Fibroblast of skin of right biceps (primary cell): ENCODE data around the gene SNX17.
A peak's percentile ranks its signal among the peaks of the same experiment; 100 is the strongest.
"Not testable (repeated sequence)": the region's sequence is repeated elsewhere in the genome, so short reads cannot be mapped to it uniquely, and the experiment has no call there.

ENCODE experiments used
- DNase-seq: peaks from one replicate; pipeline ENCODE4 v3.0.0-alpha.2; 2013

SNX17 gene

GRCh38 chr2:27370026-27370815 is at the start of gene SNX17, which contains the start of gene EIF2B4:
Gene SNX17, plus strand, starts transcription at chr2:27370616. Its CDS starts 128 bp downstream, at chr2:27370744.
Gene EIF2B4, minus strand, starts transcription at chr2:27370338. Its CDS starts 24 bp downstream, at chr2:27370314.
- peak; percentile 99 for DNase-seq

GRCh38 chr2:27320958-27321543 is 49.4 kb upstream of the SNX17 start:
- DNase-seq: peak; percentile 97

- no peak for DNase-seq
These were observed 48.1 kb upstream of the SNX17 start for GRCh38 chr2:27322301-27322765.

GRCh38 chr2:27322766-27323595 is 47.4 kb upstream of the SNX17 start, which contains the start of gene MPV17:
Gene MPV17, minus strand, starts transcription at chr2:27323097. Its CDS starts 580 bp downstream, at chr2:27322517.
- DNase-seq: peak; percentile 90

- DNase-seq: peak; percentile 15
These were observed 46.7 kb upstream of the SNX17 start for GRCh38 chr2:27323596-27324285.

- DNase-seq: no peak
These were observed 45.7 kb upstream of the SNX17 start for GRCh38 chr2:27324720-27325119.

- DNase-seq: no peak
These were observed 35.1 kb upstream of the SNX17 start for GRCh38 chr2:27335311-27335710.

- no peak for DNase-seq
These were observed 34.2 kb upstream of the SNX17 start for GRCh38 chr2:27336173-27336572.

GRCh38 chr2:27347641-27348040 is 22.8 kb upstream of the SNX17 start:
- DNase-seq: no peak

GRCh38 chr2:27350106-27350693 is 20.2 kb upstream of the SNX17 start:
- DNase-seq: no peak

GRCh38 chr2:27351802-27352598 is 18.4 kb upstream of the SNX17 start:
- DNase-seq: no peak

GRCh38 chr2:27353386-27353761 is 17.0 kb upstream of the SNX17 start:
- not testable (repeated sequence) for DNase-seq

- DNase-seq: peak; percentile 20
These were observed 16.4 kb upstream of the SNX17 start for GRCh38 chr2:27353762-27354596.

GRCh38 chr2:27354597-27354927 is 15.9 kb upstream of the SNX17 start:
- DNase-seq: no peak

- peak; percentile 53 for DNase-seq
These were observed 14.4 kb upstream of the SNX17 start for GRCh38 chr2:27356056-27356381.

- DNase-seq: peak; percentile 99
These were observed 13.8 kb upstream of the SNX17 start, which contains the start of gene GTF3C2 for GRCh38 chr2:27356382-27357181. Gene GTF3C2, minus strand, starts transcription at chr2:27356764. Its CDS starts 13,210 bp downstream, at chr2:27343554.

GRCh38 chr2:27362678-27363420 is 7.6 kb upstream of the SNX17 start:
- no peak for DNase-seq

GRCh38 chr2:27363933-27364332 is 6.5 kb upstream of the SNX17 start:
- DNase-seq: no peak

- peak; percentile 53 for DNase-seq
These were observed 868 bp upstream of the SNX17 start for GRCh38 chr2:27369471-27370025.
